C1 segment of cervical spinal cord (tissue), 14 donors: Measurements from ENCODE around the gene ATL2.
"Not testable (repeated sequence)": the region's sequence is repeated elsewhere in the genome, so short reads cannot be mapped to it uniquely, and the experiment has no call there.

Experiments used
- DNase-seq, 14 donors: peaks; one replicate each; lab custom pipeline; 2025; lab: John Stamatoyannopoulos, UW

ATL2 gene

GRCh38 chr2:38327580-38327979, 49.5 kb downstream of the ATL2 start:
- no peak for DNase-seq

GRCh38 chr2:38323623-38324022, 53.5 kb downstream of the ATL2 start:
- DNase-seq, result no peak

- no peak for DNase-seq
Measured at GRCh38 chr2:38322224-38322914, 54.7 kb downstream of the ATL2 start.

- not testable (repeated sequence) for DNase-seq
Measured at GRCh38 chr2:38319240-38319639, 57.8 kb downstream of the ATL2 start.

- DNase-seq, result no peak
Measured at GRCh38 chr2:38317725-38318124, 59.3 kb downstream of the ATL2 start.

- DNase-seq, result peak in 1 of 14 donors; percentile 19
Measured at GRCh38 chr2:38315707-38316333, 61.3 kb downstream of the ATL2 start.

GRCh38 chr2:38308821-38309220, 68.3 kb downstream of the ATL2 start:
- no peak for DNase-seq

- DNase-seq, result peak in 1 of 14 donors; percentile 4
Measured at GRCh38 chr2:38301969-38302702, 74.9 kb downstream of the ATL2 start.

- DNase-seq, result no peak
Measured at GRCh38 chr2:38301340-38301968, 75.6 kb downstream of the ATL2 start.

- DNase-seq, result no peak
Measured at GRCh38 chr2:38298539-38298938, 78.5 kb downstream of the ATL2 start.

- no peak for DNase-seq
Measured at GRCh38 chr2:38296197-38296780, 80.8 kb downstream of the ATL2 start.

- DNase-seq, result no peak
Measured at GRCh38 chr2:38294597-38294996, 82.5 kb downstream of the ATL2 start.

- no peak for DNase-seq
Measured at GRCh38 chr2:38293152-38293865, 83.8 kb downstream of the ATL2 start.

- no peak for DNase-seq
Measured at GRCh38 chr2:38290332-38290731, 86.7 kb downstream of the ATL2 start.

- DNase-seq, result no peak
Measured at GRCh38 chr2:38284971-38285370, 92.1 kb downstream of the ATL2 start.

- DNase-seq, result no peak
Measured at GRCh38 chr2:38281095-38281742, 95.9 kb downstream of the ATL2 start.

GRCh38 chr2:38279201-38279600, 97.9 kb downstream of the ATL2 start:
- DNase-seq, result no peak

- not testable (repeated sequence) for DNase-seq
Measured at GRCh38 chr2:38278117-38278438, 99.0 kb downstream of the ATL2 start.

- DNase-seq, result no peak
Measured at GRCh38 chr2:38277245-38278116, 99.6 kb downstream of the ATL2 start.
